Chondrocyte (in vitro differentiated cells): ENCODE data around the gene PDCD7. TPM values are rescaled to one million over a fixed set of nuclear protein-coding genes. Genes with fewer than 3 reads are reported as not detected.

ENCODE experiments used
- DNase-seq: peaks from one replicate; pipeline ENCODE4 v3.0.0; 2021; ENCODE audit warnings: mixed read lengths, low spot score
- H3K27ac Mint-ChIP-seq: one replicate; pipeline ENCODE4 v1.8.0; 2021; ENCODE audit warnings: mild to moderate bottlenecking, moderate library complexity, mixed read lengths; ENCODE audit not compliant: unreplicated experiment
- H3K27me3 Mint-ChIP-seq: 2 replicates; pipeline ENCODE4 v1.8.0; 2021; ENCODE audit warnings: low read depth, mixed read lengths
- H3K36me3 Mint-ChIP-seq: 2 replicates; pipeline ENCODE4 v1.8.0; 2021; ENCODE audit warnings: low read depth, mixed read lengths
- H3K4me1 Mint-ChIP-seq: 2 replicates; pipeline ENCODE4 v1.8.0; 2021; ENCODE audit warnings: low read depth, mild to moderate bottlenecking, mixed read lengths
- H3K4me3 Mint-ChIP-seq: one replicate; pipeline ENCODE4 v1.8.0; 2021; ENCODE audit warnings: mild to moderate bottlenecking, moderate library complexity, mixed read lengths; ENCODE audit not compliant: unreplicated experiment
- H3K9me3 Mint-ChIP-seq: 2 replicates; pipeline ENCODE4 v1.8.0; 2021; ENCODE audit warnings: low read depth, mixed read lengths
- total RNA-seq: library from RNA; stranded (reverse); gene quantifications from 3 replicates; pipeline ENCODE4 v1.2.1, GENCODE V29; 2021
- TF ChIP-seq, protein P1 (sequence below): fragments of 200-600 bp; sonication (generic); IDR thresholded peaks from 2 replicates; pipeline ENCODE4 v1.5.0; 2021; ENCODE audit warnings: antibody characterized with exemption, mild to moderate bottlenecking, moderate library complexity

PDCD7 gene
- total RNA-seq, 1 donor from 2014 or later, result 14.7 TPM

GRCh38 chr15:65089206-65089824 is 44.3 kb downstream of the PDCD7 start:
- TF ChIP-seq, protein P1, sequence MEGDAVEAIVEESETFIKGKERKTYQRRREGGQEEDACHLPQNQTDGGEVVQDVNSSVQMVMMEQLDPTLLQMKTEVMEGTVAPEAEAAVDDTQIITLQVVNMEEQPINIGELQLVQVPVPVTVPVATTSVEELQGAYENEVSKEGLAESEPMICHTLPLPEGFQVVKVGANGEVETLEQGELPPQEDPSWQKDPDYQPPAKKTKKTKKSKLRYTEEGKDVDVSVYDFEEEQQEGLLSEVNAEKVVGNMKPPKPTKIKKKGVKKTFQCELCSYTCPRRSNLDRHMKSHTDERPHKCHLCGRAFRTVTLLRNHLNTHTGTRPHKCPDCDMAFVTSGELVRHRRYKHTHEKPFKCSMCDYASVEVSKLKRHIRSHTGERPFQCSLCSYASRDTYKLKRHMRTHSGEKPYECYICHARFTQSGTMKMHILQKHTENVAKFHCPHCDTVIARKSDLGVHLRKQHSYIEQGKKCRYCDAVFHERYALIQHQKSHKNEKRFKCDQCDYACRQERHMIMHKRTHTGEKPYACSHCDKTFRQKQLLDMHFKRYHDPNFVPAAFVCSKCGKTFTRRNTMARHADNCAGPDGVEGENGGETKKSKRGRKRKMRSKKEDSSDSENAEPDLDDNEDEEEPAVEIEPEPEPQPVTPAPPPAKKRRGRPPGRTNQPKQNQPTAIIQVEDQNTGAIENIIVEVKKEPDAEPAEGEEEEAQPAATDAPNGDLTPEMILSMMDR, result no peak
- H3K27ac Mint-ChIP-seq, result no peak overlapping the region

DNA sequence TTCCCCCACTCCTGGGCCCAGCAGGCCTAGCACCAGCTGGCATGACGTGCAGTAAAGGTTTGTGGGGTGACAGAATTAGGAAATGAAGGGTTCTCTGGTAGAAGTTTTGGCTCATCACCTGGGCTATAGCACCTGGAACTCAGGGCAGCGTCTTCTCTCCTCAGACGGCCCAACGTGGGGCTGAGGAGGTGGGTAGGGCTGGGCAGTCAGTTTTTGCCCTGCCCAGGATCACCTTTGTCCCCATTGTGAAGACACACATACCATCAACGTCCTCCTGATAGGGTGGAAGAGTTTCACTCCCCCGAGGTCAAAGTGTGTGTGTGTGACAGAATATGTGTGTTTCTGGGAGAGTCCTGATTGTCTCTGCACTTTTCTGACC is 45.0 kb downstream of the PDCD7 start:
- peaks cover 18% of the 10 kb centered on the region for H3K4me1 Mint-ChIP-seq
- H3K27ac Mint-ChIP-seq, result peak overlapping the region; percentile 22
- no peaks in the 10 kb centered on the region for H3K9me3 Mint-ChIP-seq
- peaks cover 17% of the 10 kb centered on the region for H3K27me3 Mint-ChIP-seq
- TF ChIP-seq, protein P1, result no peak
- DNase-seq, result no peak
- no peak overlapping the region for H3K4me3 Mint-ChIP-seq
- H3K36me3 Mint-ChIP-seq, result no peaks in the 10 kb centered on the region

More at GRCh38 chr15:65089206-65089824, 44.3 kb downstream of the PDCD7 start:
- H3K4me3 Mint-ChIP-seq, result no peak overlapping the region
- no peak for DNase-seq
- no peaks in the 10 kb centered on the region for H3K36me3 Mint-ChIP-seq
- peaks cover 14% of the 10 kb centered on the region for H3K27me3 Mint-ChIP-seq
- H3K9me3 Mint-ChIP-seq, result no peaks in the 10 kb centered on the region
- H3K4me1 Mint-ChIP-seq, result peaks cover 18% of the 10 kb centered on the region

- Mint-ChIP-seq H3K4me1 (peaks cover 22% of the 10 kb centered on the region), H3K27me3 (peaks cover 17% of the 10 kb centered on the region), H3K9me3 (no peaks in the 10 kb centered on the region), H3K36me3 (no peaks in the 10 kb centered on the region), H3K4me3 (no peak overlapping the region), H3K27ac (peak overlapping the region; percentile 33)
- TF ChIP-seq, protein P1, result no peak
- no peak for DNase-seq
Measured at GRCh38 chr15:65087873-65088642, 45.5 kb downstream of the PDCD7 start.

DNA sequence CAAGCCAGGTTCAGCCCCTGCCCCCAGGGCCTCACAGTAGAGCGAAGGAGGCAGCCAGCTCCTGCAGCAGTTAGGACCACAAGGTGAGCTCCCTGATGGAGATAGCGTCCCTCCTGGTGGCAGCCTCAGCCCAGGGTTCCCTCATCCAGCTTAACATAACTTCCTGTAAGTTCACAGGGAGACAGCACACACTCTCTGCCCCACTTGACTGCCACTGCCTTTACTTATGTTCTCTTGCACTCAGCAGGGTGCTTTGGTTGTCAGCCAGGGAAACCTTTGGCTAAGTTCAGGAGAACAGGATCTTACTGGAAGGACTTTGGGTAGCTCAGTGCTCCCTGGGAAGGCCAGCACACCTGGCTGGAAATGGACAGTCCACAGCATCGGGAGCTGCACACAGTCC is 46.2 kb downstream of the PDCD7 start:
- Mint-ChIP-seq H3K36me3 (no peaks in the 10 kb centered on the region), H3K4me1 (peaks cover 28% of the 10 kb centered on the region), H3K4me3 (no peak overlapping the region), H3K27ac (no peak overlapping the region), H3K27me3 (peaks cover 17% of the 10 kb centered on the region), H3K9me3 (no peaks in the 10 kb centered on the region)
- no peak for DNase-seq
- TF ChIP-seq, protein P1, result no peak

DNA sequence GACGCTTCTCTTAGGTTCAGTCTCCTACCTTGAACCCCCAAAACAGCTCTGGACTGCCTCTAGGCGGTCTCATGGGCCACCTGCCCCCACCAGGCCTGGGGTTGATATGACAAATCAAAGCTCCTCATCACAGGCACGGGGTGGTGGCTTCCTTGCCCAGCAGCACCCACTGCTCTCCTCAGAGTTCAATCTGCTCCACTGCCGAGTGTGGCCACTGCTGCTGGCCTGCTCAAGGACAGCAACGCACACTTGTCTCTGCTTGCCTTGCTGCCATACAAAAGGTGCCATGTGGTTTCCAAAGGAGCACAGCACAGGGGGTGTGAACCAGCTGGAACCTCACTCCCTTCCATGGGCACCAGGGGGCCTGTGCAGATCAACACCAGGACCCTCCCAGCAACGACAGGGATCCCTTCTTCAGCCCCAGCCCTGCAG is 46.9 kb downstream of the PDCD7 start:
- DNase-seq, result peak; percentile 49
- no peaks in the 10 kb centered on the region for H3K36me3 Mint-ChIP-seq
- no peak overlapping the region for H3K27ac Mint-ChIP-seq
- peaks cover 17% of the 10 kb centered on the region for H3K27me3 Mint-ChIP-seq
- TF ChIP-seq, protein P1, result peak; percentile 51
- peaks cover 31% of the 10 kb centered on the region for H3K4me1 Mint-ChIP-seq
- H3K9me3 Mint-ChIP-seq, result no peaks in the 10 kb centered on the region
- H3K4me3 Mint-ChIP-seq, result no peak overlapping the region
